ENCODE measurements around the gene SYTL5. TPM values are rescaled to one million over a fixed set of nuclear protein-coding genes. Genes with fewer than 3 reads are reported as not detected.

The SYTL5 gene
- total and polyA plus RNA-seq, 2 experiments from 2014 or later, result 0.23 to 0.35 TPM

GRCh38 chrX:38117485-38117884 is 111.1 kb downstream of the SYTL5 start (continued):
- no peak for TF ChIP-seq REST (IDR thresholded peaks at IDR 0.05; ENCODE audit: unreplicated experiment)
- TF ChIP-seq EZH2phosphoT487 (IDR thresholded peaks at IDR 0.05; ENCODE audit: unreplicated experiment), result no peak
- no peak for TF ChIP-seq JUNB (IDR thresholded peaks at IDR 0.05; ENCODE audit: unreplicated experiment)
- no peak for TF ChIP-seq NANOG (IDR thresholded peaks at IDR 0.05; ENCODE audit: borderline replicate concordance)
- TF ChIP-seq CREB1 (CRISPR knock-in tag; IDR thresholded peaks at IDR 0.05; ENCODE audit: low read depth), result no peak
- no peak for TF ChIP-seq POLR2AphosphoS5 (IDR thresholded peaks at IDR 0.05; ENCODE audit: low read depth)
- no peak for TF ChIP-seq ZNF114 (CRISPR knock-in tag; IDR thresholded peaks at IDR 0.05)
- TF ChIP-seq ZNF331 (CRISPR knock-in tag; IDR thresholded peaks at IDR 0.05; ENCODE audit: low read depth), result no peak

GRCh38 chrX:38124000-38124399 is 117.6 kb downstream of the SYTL5 start:
- Histone ChIP-seq H3K27ac (ENCODE audit: low read depth) (no peak overlapping the region), H2AFZ (no peak overlapping the region), H3K36me3 (ENCODE audit: insufficient read depth) (no peaks in the 10 kb centered on the region), H3F3A (replicated peaks; ENCODE audit: low read depth) (no peaks in the 10 kb centered on the region), H3K4me1 (ENCODE audit: insufficient read depth) (no peaks in the 10 kb centered on the region), H3K4me3 (no peak overlapping the region), H4K20me1 (replicated peaks; ENCODE audit: insufficient read depth) (no peaks in the 10 kb centered on the region), H3K27me3 (ENCODE audit: insufficient read depth) (no peaks in the 10 kb centered on the region), H3K9me2 (ENCODE audit: insufficient read depth) (no peaks in the 10 kb centered on the region), H3K79me2 (replicated peaks; ENCODE audit: insufficient read depth) (no peaks in the 10 kb centered on the region), H3K4me2 (no peak overlapping the region)
- no peaks in the 10 kb centered on the region for H3K4me1 Mint-ChIP-seq
- H3K36me3 Mint-ChIP-seq (ENCODE audit: low read depth), result no peaks in the 10 kb centered on the region
- ATAC-seq (no peak), DNase-seq (ENCODE audit: low spot score) (peak; percentile 13)
- H3K9me3 Mint-ChIP-seq, result no peaks in the 10 kb centered on the region
- no peak overlapping the region for H3K27ac Mint-ChIP-seq
- H3K4me3 Mint-ChIP-seq, result no peak overlapping the region
- no peaks in the 10 kb centered on the region for H3K27me3 Mint-ChIP-seq (ENCODE audit: insufficient read depth, low read depth, poor library complexity)
- TF ChIP-seq STAT1 (IDR thresholded peaks at IDR 0.05; ENCODE audit: unreplicated experiment) (no peak), NANOG (IDR thresholded peaks at IDR 0.05; ENCODE audit: borderline replicate concordance) (no peak), CREB1 (CRISPR knock-in tag; IDR thresholded peaks at IDR 0.05; ENCODE audit: low read depth) (no peak), JUNB (IDR thresholded peaks at IDR 0.05; ENCODE audit: unreplicated experiment) (no peak), REST (IDR thresholded peaks at IDR 0.05; ENCODE audit: unreplicated experiment) (no peak), CTCF (conservative IDR thresholded peaks at IDR 0.05; ENCODE audit: low read depth in 2 of 2) (no peak), ZNF114 (CRISPR knock-in tag; IDR thresholded peaks at IDR 0.05) (no peak)

Measured in GM23338 (cell line).